Adrenal gland (tissue), 12 donors: Measurements from ENCODE around the gene KLHL15. TPM values are rescaled to one million over a fixed set of nuclear protein-coding genes. Genes with fewer than 3 reads are reported as not detected.

Experiments
- DNase-seq, 7 donors: peaks; one replicate each; pipeline ENCODE4 v3.0.0-alpha.2; 2019 to 2020
- H3K27ac ChIP-seq, 5 donors: fragments of 200-600 bp; sonication (generic) in 4 of 5; 1 replicate in 3 of 5; 2 replicates in 2 of 5; pipeline versions ENCODE4 v1.5.1 to v1.8.0; 2016 to 2020; ENCODE audit warnings: mild to moderate bottlenecking in 1 of 5
- H3K27me3 ChIP-seq: fragments of 200-600 bp; 2 replicates; pipeline ENCODE4 v1.8.0; 2021
- H3K36me3 ChIP-seq, 2 donors: fragments of 200-600 bp; replicated peaks in 1 of 2; 1 replicate in 1 of 2; 2 replicates in 1 of 2; pipeline versions ENCODE4 v1.5.1 to v1.8.0; 2018 to 2022
- H3K4me1 ChIP-seq, 2 donors: fragments of 200-600 bp; replicated peaks in 1 of 2; 1 replicate in 1 of 2; 2 replicates in 1 of 2; pipeline versions ENCODE4 v1.5.1 to v1.8.0; 2018 to 2021
- H3K4me3 ChIP-seq, 4 donors: fragments of 200-600 bp; sonication (generic) in 3 of 4; one replicate each; pipeline ENCODE4 v1.5.1; 2016 to 2018
- H3K9me3 ChIP-seq, 3 donors: fragments of 200-600 bp; sonication (generic) in 1 of 3; replicated peaks in 1 of 3; 1 replicate in 2 of 3; 2 replicates in 1 of 3; pipeline versions ENCODE4 v1.5.1 to v1.8.0; 2016 to 2021
- CTCF ChIP-seq, 6 experiments: fragments of 450-650 bp in 4 of 6; fragments of 200-600 bp in 2 of 6; sonication (generic) in 1 of 6; IDR thresholded peaks; 1 replicate in 5 of 6; 2 replicates in 1 of 6; pipeline versions ENCODE4 v1.5.1 to v1.8.0; 2016 to 2021; ENCODE audit warnings: antibody characterized with exemption in 6 of 6, mild to moderate bottlenecking in 2 of 6, moderate library complexity in 1 of 6
- POLR2A ChIP-seq, 2 donors: fragments of 450-650 bp; IDR thresholded peaks; one replicate each; pipeline ENCODE4 v1.6.1; 2017; ENCODE audit warnings: antibody characterized with exemption in 2 of 2, mild to moderate bottlenecking in 2 of 2, moderate library complexity in 1 of 2
- WGBS, 4 donors: extraction: QIAGEN DNeasy Blood & Tissue Kit in 2 of 4; methylation state at CpG; one replicate each; pipeline versions ENCODE4 v1.1.5 to v1.1.7; 2013 to 2017; 5-methylcytosine and 5-hydroxymethylcytosine counted together
- intact Hi-C, 2 donors: fragments of 100-400 bp; cut with DNase I; formaldehyde crosslinking; loops; one replicate each; pipeline versions ENCODE4 v1.14.1 to v1.15.0; 2022 to 2023
- polyA plus RNA-seq, 3 donors: library from polyadenylated mRNA; stranded (reverse); fragments of 200-250 nt in 2 of 3; fragments of 350-450 nt in 1 of 3; fragmentation: Illumina TruSeq in 1 of 3; extraction: RNeasy Lipid Tissue Mini Kit (QIAGEN cat#74804) in 1 of 3; gene quantifications; one replicate each; pipeline ENCODE4 v1.2.3, GENCODE V29; 2013 to 2014
- total RNA-seq, 9 donors: library from RNA; depleted of rRNA in 4 of 9; stranded (reverse); fragments of >200 nt in 4 of 9; fragments of 120-200 nt in 1 of 9; fragmentation: NEBNext Ultra II Directional in 1 of 9; extraction: Animal tissue kit (Norgen Biotek cat#: 25700) in 1 of 9; gene quantifications; one replicate each; pipeline versions ENCODE4 v1.1.0 to v1.2.4, GENCODE V29; 2013 to 2023
- donor health status: healthy with polysubstance abuse.
- donor health status: Bipolar disorder and iron deficiency.
- donor health status: DM: yes; HTN: yes; CAD: no.
- donor health status: DM: no; HTN: no; CAD: no.
- donor health status: DM: no; HTN: no; CAD: no.
- donor health status: DM: yes; HTN: yes; CAD: no.

The KLHL15 gene
- total and polyA plus RNA-seq, 12 donors = 1.5 to 75.3 (median 17.2) TPM

- no peak overlapping the region for H3K4me3 ChIP-seq
- H3K27me3 ChIP-seq = no peaks in the 10 kb centered on the region
- intact Hi-C loops = no loop called here
- no peaks in the 10 kb centered on the region for H3K4me1 ChIP-seq
- 85 to 93% (median 89%) methylated on average over 11 of the region's 11 CpGs for WGBS, 4 donors
- H3K36me3 ChIP-seq = no peaks in the 10 kb centered on the region
- no peaks in the 10 kb centered on the region for H3K9me3 ChIP-seq
- TF ChIP-seq POLR2A (IDR thresholded peaks at IDR 0.05) (no peak), CTCF (IDR thresholded peaks at IDR 0.05) (no peak)
- H3K27ac ChIP-seq = no peak overlapping the region
- no peak for DNase-seq
Measured at GRCh38 chrX:23953908-23954269, 73.1 kb downstream of the KLHL15 start.

GRCh38 chrX:23952984-23953907, 73.7 kb downstream of the KLHL15 start:
- 44 to 66% (median 47%) methylated on average over 7 to 9 of the region's 9 CpGs for WGBS, 4 donors
- no peaks in the 10 kb centered on the region for H3K36me3 ChIP-seq
- H3K27me3 ChIP-seq = no peaks in the 10 kb centered on the region
- intact Hi-C loops = no loop called here
- no peaks in the 10 kb centered on the region for H3K9me3 ChIP-seq
- H3K4me1 ChIP-seq = no peaks in the 10 kb centered on the region
- TF ChIP-seq CTCF (IDR thresholded peaks at IDR 0.05) = no peak
- TF ChIP-seq POLR2A (IDR thresholded peaks at IDR 0.05) = no peak
- DNase-seq = peak in 1 of 7 donors; percentile 2
- H3K27ac ChIP-seq = peak overlapping the region in 1 of 5 donors; percentile 24
- H3K4me3 ChIP-seq = no peak overlapping the region

- WGBS, 4 donors = 54 to 61% (median 56%) methylated on average over 3 of the region's 3 CpGs
- DNase-seq = no peak
- Histone ChIP-seq H3K4me3 (no peak overlapping the region), H3K4me1 (no peaks in the 10 kb centered on the region), H3K27ac (no peak overlapping the region), H3K27me3 (peaks cover 4% of the 10 kb centered on the region), H3K36me3 (no peaks in the 10 kb centered on the region), H3K9me3 (no peaks in the 10 kb centered on the region)
- TF ChIP-seq CTCF (IDR thresholded peaks at IDR 0.05) (no peak), POLR2A (IDR thresholded peaks at IDR 0.05) (no peak)
- intact Hi-C loops = no loop called here
Measured at GRCh38 chrX:23952391-23952790, 74.6 kb downstream of the KLHL15 start.

GRCh38 chrX:23945206-23945605, 81.8 kb downstream of the KLHL15 start:
- WGBS, 4 donors = 76 to 96% (median 88%) methylated on average over 1 of the region's 1 CpG
- no peak overlapping the region for H3K4me3 ChIP-seq
- no peaks in the 10 kb centered on the region for H3K4me1 ChIP-seq
- H3K9me3 ChIP-seq = no peaks in the 10 kb centered on the region
- H3K36me3 ChIP-seq = no peaks in the 10 kb centered on the region
- peaks cover 8% of the 10 kb centered on the region for H3K27me3 ChIP-seq
- H3K27ac ChIP-seq = no peak overlapping the region
- intact Hi-C loops = no loop called here
- DNase-seq = no peak
- no peak for TF ChIP-seq POLR2A (IDR thresholded peaks at IDR 0.05)
- no peak for TF ChIP-seq CTCF (IDR thresholded peaks at IDR 0.05)
